Esophagus muscularis mucosa (tissue), 4 donors: ENCODE measurements around the gene KLHL25. TPM values are rescaled to one million over a fixed set of nuclear protein-coding genes. Genes with fewer than 3 reads are reported as not detected.
A peak's percentile ranks its signal among the peaks of the same experiment; 100 is the strongest.

Source experiments
- DNase-seq: peaks from one replicate; pipeline ENCODE4 v3.0.0-alpha.2; 2017; ENCODE audit errors: extremely low spot score
- H3K27ac ChIP-seq, 4 donors: fragments of 200-600 bp; sonication (generic); replicated peaks in 1 of 4; 1 replicate in 3 of 4; 2 replicates in 1 of 4; pipeline ENCODE4 v1.5.1; 2016 to 2019; ENCODE audit warnings: mild to moderate bottlenecking in 1 of 4
- H3K27me3 ChIP-seq, 4 donors: fragments of 200-600 bp; sonication (generic); one replicate each; pipeline versions ENCODE4 v1.5.1 to v1.6.0; 2016 to 2019
- H3K36me3 ChIP-seq, 4 donors: fragments of 200-600 bp; sonication (generic); one replicate each; pipeline ENCODE4 v1.5.1; 2016 to 2019
- H3K4me1 ChIP-seq, 4 donors: fragments of 200-600 bp; sonication (generic); one replicate each; pipeline ENCODE4 v1.5.1; 2016 to 2019
- H3K4me3 ChIP-seq, 4 donors: fragments of 200-600 bp; sonication (generic); 1 replicate in 2 of 4; 2 replicates in 2 of 4; pipeline ENCODE4 v1.5.1; 2016 to 2019; ENCODE audit warnings: mild to moderate bottlenecking in 4 of 4, moderate library complexity in 1 of 4
- H3K9me3 ChIP-seq, 4 donors: fragments of 200-600 bp; sonication (generic); 1 replicate in 3 of 4; 2 replicates in 1 of 4; pipeline ENCODE4 v1.5.1; 2016 to 2019
- CTCF ChIP-seq, 3 experiments: fragments of 200-600 bp in 2 of 3; fragments of 450-650 bp in 1 of 3; sonication (generic) in 2 of 3; IDR thresholded peaks; one replicate each; pipeline ENCODE4 v1.5.1; 2017 to 2019; ENCODE audit warnings: antibody characterized with exemption in 3 of 3, mild to moderate bottlenecking in 2 of 3, moderate library complexity in 1 of 3
- EP300 ChIP-seq: sonication (generic); formaldehyde crosslinking; IDR thresholded peaks from one replicate; pipeline ENCODE4 v1.6.1; 2017; ENCODE audit warnings: antibody characterized with exemption
- POLR2A ChIP-seq: fragments of 450-650 bp; IDR thresholded peaks from one replicate; pipeline ENCODE4 v1.6.1; 2017; ENCODE audit warnings: antibody characterized with exemption, moderate library complexity, mild to moderate bottlenecking, low read depth
- POLR2AphosphoS5 ChIP-seq, 2 donors: sonication (generic); formaldehyde crosslinking; IDR thresholded peaks; one replicate each; pipeline ENCODE4 v1.6.1; 2017; ENCODE audit warnings: antibody characterized with exemption in 2 of 2
- WGBS: methylation state at CpG from one replicate; pipeline ENCODE4 v1.1.5; 2018; 5-methylcytosine and 5-hydroxymethylcytosine counted together
- intact Hi-C: fragments of 100-400 bp; cut with DNase I; formaldehyde crosslinking; loops from one replicate; pipeline ENCODE4 v1.15.1; 2023
- small RNA-seq, 3 donors: library from RNA; depleted of rRNA; stranded (forward); fragments of <200 nt; gene quantifications; one replicate each; pipeline ENCODE3, GENCODE V24; 2016
- total RNA-seq, 4 donors: library from RNA; depleted of rRNA; stranded (reverse); fragments of >200 nt; gene quantifications; one replicate each; pipeline versions ENCODE4 v1.1.0 to v1.2.1, GENCODE V29; 2016

Gene KLHL25
- total RNA-seq, 4 donors from 2014 or later, result 10.8 to 24.4 (median 12.0) TPM

- TF ChIP-seq POLR2A (no peak), EP300 (no peak), CTCF (IDR thresholded peaks at IDR 0.05) (no peak), POLR2AphosphoS5 (IDR thresholded peaks at IDR 0.05) (no peak)
Measured at GRCh38 chr15:85717212-85717611, 77.5 kb downstream of the KLHL25 start.

GRCh38 chr15:85716261-85716660 lies 78.5 kb downstream of the KLHL25 start:
- no peak for DNase-seq
- WGBS, result 63% methylated on average over 3 of the region's 3 CpGs
- Histone ChIP-seq H3K9me3 (no peaks in the 10 kb centered on the region), H3K27ac (peak overlapping the region in 3 of 4 donors; percentile 10 to 15 (median 12)), H3K36me3 (peaks cover 30 to 100% (median 74%) of the 10 kb centered on the region in 4 donors), H3K4me3 (no peak overlapping the region), H3K27me3 (no peaks in the 10 kb centered on the region), H3K4me1 (peaks cover 3 to 20% (median 11%) of the 10 kb centered on the region in 4 donors)
- intact Hi-C loops, result no loop called here
- TF ChIP-seq POLR2AphosphoS5 (IDR thresholded peaks at IDR 0.05) (no peak), EP300 (no peak), CTCF (IDR thresholded peaks at IDR 0.05) (no peak), POLR2A (no peak)

More at GRCh38 chr15:85717212-85717611, 77.5 kb downstream of the KLHL25 start:
- Histone ChIP-seq H3K4me3 (no peak overlapping the region), H3K27me3 (no peaks in the 10 kb centered on the region), H3K27ac (peak overlapping the region in 2 of 4 donors; percentile 5 to 21), H3K9me3 (no peaks in the 10 kb centered on the region), H3K36me3 (peaks cover 31 to 100% (median 75%) of the 10 kb centered on the region in 4 donors), H3K4me1 (peaks cover 7 to 25% (median 9%) of the 10 kb centered on the region in 4 donors)
- intact Hi-C loops, result no loop called here
- no peak for DNase-seq
- WGBS, result 95% methylated on average over 2 of the region's 2 CpGs

GRCh38 chr15:85711580-85712192 lies 83.0 kb downstream of the KLHL25 start:
- Histone ChIP-seq H3K4me1 (peaks cover 25 to 48% (median 42%) of the 10 kb centered on the region in 4 donors), H3K27ac (no peak overlapping the region), H3K27me3 (no peaks in the 10 kb centered on the region), H3K36me3 (peaks cover 10 to 87% (median 51%) of the 10 kb centered on the region in 4 donors), H3K9me3 (no peaks in the 10 kb centered on the region), H3K4me3 (no peak overlapping the region)
- intact Hi-C loops, result no loop called here
- DNase-seq, result no peak
- WGBS, result 86% methylated on average over 7 of the region's 7 CpGs
- no peak for TF ChIP-seq CTCF (IDR thresholded peaks at IDR 0.05)
- TF ChIP-seq POLR2AphosphoS5 (IDR thresholded peaks at IDR 0.05), result no peak
- TF ChIP-seq EP300, result no peak
- no peak for TF ChIP-seq POLR2A

DNA sequence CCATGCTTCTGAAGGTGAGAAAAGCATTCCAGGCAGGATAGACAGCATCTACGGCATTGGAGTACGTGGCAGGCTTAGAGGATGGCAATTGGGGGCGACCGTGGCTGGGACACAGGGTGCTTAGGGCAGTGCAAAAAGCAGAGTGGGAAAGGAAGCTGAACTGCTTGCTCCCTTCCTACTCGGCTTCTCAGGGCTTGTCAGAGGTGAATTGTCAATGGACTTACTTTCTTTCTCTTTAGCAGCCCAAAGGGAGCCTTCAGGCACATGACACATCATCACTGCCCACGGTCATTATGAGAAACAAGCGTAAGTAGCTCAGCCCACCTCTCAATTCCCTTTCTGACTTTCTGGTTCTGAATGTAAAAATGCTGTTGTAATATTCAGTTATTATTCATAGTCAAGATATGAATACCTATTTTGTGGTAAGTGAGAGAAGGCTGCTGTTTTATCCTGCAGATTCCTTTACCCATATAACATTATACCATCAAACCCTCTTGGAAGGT lies 84.3 kb downstream of the KLHL25 start:
- 89% methylated on average over 7 of the region's 7 CpGs for WGBS
- intact Hi-C loops, result no loop called here
- H3K4me3 ChIP-seq, result no peak overlapping the region
- no peak for DNase-seq
- peak overlapping the region; percentile 19 to 79 (median 29) for H3K27ac ChIP-seq
- H3K36me3 ChIP-seq, result peaks cover 10 to 74% (median 44%) of the 10 kb centered on the region in 4 donors
- TF ChIP-seq POLR2A, result no peak
- TF ChIP-seq POLR2AphosphoS5 (IDR thresholded peaks at IDR 0.05), result no peak
- H3K9me3 ChIP-seq, result no peaks in the 10 kb centered on the region
- H3K27me3 ChIP-seq, result no peaks in the 10 kb centered on the region
- H3K4me1 ChIP-seq, result peaks cover 38 to 56% (median 51%) of the 10 kb centered on the region in 4 donors

Small RNAs within 50 kb of the gene (small RNA-seq; reads per million reads assigned to genes)
- 0 reads per million in 3 donors for gene AC021739.1
- gene MIR1276, result 0.19 to 0.84 (median 0.42) reads per million in 3 donors
- gene MIR548AP, result 0 reads per million in 3 donors
- 0 reads per million in 3 donors for gene RNU6-231P
